Vagina (tissue), 2 donors: ENCODE data around the gene ARHGAP45. TPM values are rescaled to one million over a fixed set of nuclear protein-coding genes. Genes with fewer than 3 reads are reported as not detected.
A peak's percentile ranks its signal among the peaks of the same experiment; 100 is the strongest.

Source experiments
- DNase-seq, 2 donors: peaks; one replicate each; pipeline ENCODE4 v3.0.0-alpha.2; 2017; ENCODE audit errors: extremely low spot score in 2 of 2
- H3K27ac ChIP-seq: fragments of 200-600 bp; sonication (generic); one replicate; pipeline ENCODE4 v1.5.1; 2019
- H3K27me3 ChIP-seq: fragments of 200-600 bp; sonication (generic); one replicate; pipeline ENCODE4 v1.5.1; 2019
- H3K36me3 ChIP-seq, 2 donors: fragments of 200-600 bp; sonication (generic); one replicate each; pipeline ENCODE4 v1.5.1; 2017 to 2019
- H3K4me1 ChIP-seq: fragments of 200-600 bp; sonication (generic); one replicate; pipeline ENCODE4 v1.5.1; 2019
- H3K4me3 ChIP-seq, 2 donors: fragments of 200-600 bp; sonication (generic); 1 replicate in 1 of 2; 2 replicates in 1 of 2; pipeline ENCODE4 v1.5.1; 2016 to 2019
- H3K9me3 ChIP-seq: fragments of 200-600 bp; sonication (generic); one replicate; pipeline ENCODE4 v1.5.1; 2019
- POLR2A ChIP-seq, 2 donors: fragments of 450-650 bp; IDR thresholded peaks; one replicate each; pipeline ENCODE4 v1.6.1; 2017; ENCODE audit warnings: antibody characterized with exemption in 2 of 2, mild to moderate bottlenecking in 2 of 2, moderate library complexity in 2 of 2
- POLR2AphosphoS5 ChIP-seq, 2 donors: sonication (generic); formaldehyde crosslinking; IDR thresholded peaks; one replicate each; pipeline ENCODE4 v1.9.0; 2017; ENCODE audit warnings: antibody characterized with exemption in 2 of 2, mild to moderate bottlenecking in 2 of 2, low read depth in 1 of 2; ENCODE audit not compliant: insufficient read depth in 1 of 2
- intact Hi-C: fragments of 100-400 bp; cut with DNase I; formaldehyde crosslinking; loops from one replicate; pipeline ENCODE4 v1.15.1; 2023
- total RNA-seq: library from RNA; depleted of rRNA; stranded (reverse); fragments of >200 nt; gene quantifications from one replicate; pipeline ENCODE4 v1.2.3, GENCODE V29; 2016
- TF ChIP-seq, protein P1 (sequence below), 3 experiments: fragments of 450-650 bp in 2 of 3; fragments of 200-600 bp in 1 of 3; sonication (generic) in 1 of 3; IDR thresholded peaks; one replicate each; pipeline ENCODE4 v1.5.1; 2017 to 2019; ENCODE audit warnings: antibody characterized with exemption in 3 of 3, mild to moderate bottlenecking in 2 of 3, moderate library complexity in 2 of 3

Gene ARHGAP45
- total RNA-seq, 1 donor from 2014 or later: 36.8 TPM

DNA sequence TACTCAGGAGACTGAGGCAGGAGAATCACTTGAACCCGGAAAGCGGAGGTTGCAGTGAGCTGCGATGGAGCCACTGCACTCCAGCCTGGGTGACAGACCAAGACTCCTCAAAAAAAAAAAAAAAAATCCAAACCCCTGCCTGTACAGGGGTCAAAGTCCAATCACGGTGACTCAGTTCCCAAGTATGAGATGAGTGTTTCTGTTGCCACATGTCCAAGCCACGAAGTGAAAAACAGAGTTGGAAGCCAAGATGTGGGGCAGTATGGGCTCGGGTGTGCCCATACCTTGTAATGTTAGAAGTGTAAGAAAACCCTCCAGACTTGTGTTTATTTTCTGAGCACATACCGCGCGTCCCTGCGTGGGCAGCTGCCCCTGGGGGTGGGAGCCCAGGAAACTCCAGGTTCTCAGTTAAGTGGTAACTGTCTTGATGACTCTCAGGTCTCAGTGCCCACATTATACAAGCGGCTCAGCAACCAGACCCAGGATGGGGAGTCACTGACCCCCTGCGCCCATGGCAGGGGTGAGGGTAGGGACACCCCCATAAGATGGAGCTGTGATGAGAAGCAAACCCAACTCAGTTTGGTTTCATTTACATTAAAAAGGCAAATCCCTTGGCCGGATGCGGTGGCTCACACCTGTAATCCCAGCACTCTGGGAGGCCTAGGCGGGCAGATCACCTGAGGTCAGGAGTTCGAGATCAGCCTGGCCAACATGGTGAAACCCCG lies 35.6 kb downstream of the ARHGAP45 start:
- H3K27ac ChIP-seq: peak overlapping the region; percentile 99
- no peaks in the 10 kb centered on the region for H3K9me3 ChIP-seq
- peaks cover 0 to 12% of the 10 kb centered on the region in 2 donors for H3K36me3 ChIP-seq
- H3K4me1 ChIP-seq: peaks cover 74% of the 10 kb centered on the region
- TF ChIP-seq, protein P1, sequence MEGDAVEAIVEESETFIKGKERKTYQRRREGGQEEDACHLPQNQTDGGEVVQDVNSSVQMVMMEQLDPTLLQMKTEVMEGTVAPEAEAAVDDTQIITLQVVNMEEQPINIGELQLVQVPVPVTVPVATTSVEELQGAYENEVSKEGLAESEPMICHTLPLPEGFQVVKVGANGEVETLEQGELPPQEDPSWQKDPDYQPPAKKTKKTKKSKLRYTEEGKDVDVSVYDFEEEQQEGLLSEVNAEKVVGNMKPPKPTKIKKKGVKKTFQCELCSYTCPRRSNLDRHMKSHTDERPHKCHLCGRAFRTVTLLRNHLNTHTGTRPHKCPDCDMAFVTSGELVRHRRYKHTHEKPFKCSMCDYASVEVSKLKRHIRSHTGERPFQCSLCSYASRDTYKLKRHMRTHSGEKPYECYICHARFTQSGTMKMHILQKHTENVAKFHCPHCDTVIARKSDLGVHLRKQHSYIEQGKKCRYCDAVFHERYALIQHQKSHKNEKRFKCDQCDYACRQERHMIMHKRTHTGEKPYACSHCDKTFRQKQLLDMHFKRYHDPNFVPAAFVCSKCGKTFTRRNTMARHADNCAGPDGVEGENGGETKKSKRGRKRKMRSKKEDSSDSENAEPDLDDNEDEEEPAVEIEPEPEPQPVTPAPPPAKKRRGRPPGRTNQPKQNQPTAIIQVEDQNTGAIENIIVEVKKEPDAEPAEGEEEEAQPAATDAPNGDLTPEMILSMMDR (IDR thresholded peaks at IDR 0.05): no peak
- TF ChIP-seq POLR2A (IDR thresholded peaks at IDR 0.05) (no peak), POLR2AphosphoS5 (IDR thresholded peaks at IDR 0.05; ENCODE audit: insufficient read depth in 1 of 2, low read depth in 1 of 2) (peak in 1 of 2 donors; percentile 75)
- peak overlapping the region in 1 of 2 donors; percentile 1 for H3K4me3 ChIP-seq
- peak in 1 of 2 donors; percentile 97 for DNase-seq
- intact Hi-C loops: loop anchor here (5.0 kb wide), 1 partner anchor 75 kb away; the partner anchor contains the start of gene CNN2
- no peaks in the 10 kb centered on the region for H3K27me3 ChIP-seq

GRCh38 chr19:1103132-1103707 lies 36.3 kb downstream of the ARHGAP45 start:
- no peak for TF ChIP-seq POLR2A (IDR thresholded peaks at IDR 0.05)
- TF ChIP-seq, protein P1 (IDR thresholded peaks at IDR 0.05): no peak
- TF ChIP-seq POLR2AphosphoS5 (IDR thresholded peaks at IDR 0.05; ENCODE audit: insufficient read depth in 1 of 2, low read depth in 1 of 2): no peak
- DNase-seq: no peak
- intact Hi-C loops: loop anchor here (5.0 kb wide), 1 partner anchor 76 kb away; the partner anchor contains the start of gene CNN2
- Histone ChIP-seq H3K36me3 (peaks cover 0 to 16% of the 10 kb centered on the region in 2 donors), H3K4me1 (peaks cover 72% of the 10 kb centered on the region), H3K27ac (peak overlapping the region; percentile 99), H3K9me3 (no peaks in the 10 kb centered on the region), H3K27me3 (no peaks in the 10 kb centered on the region), H3K4me3 (peak overlapping the region; percentile 29 to 30)

- peak; percentile 99 for DNase-seq
- H3K36me3 ChIP-seq: peaks cover 0 to 19% of the 10 kb centered on the region in 2 donors
- no peaks in the 10 kb centered on the region for H3K9me3 ChIP-seq
- H3K4me1 ChIP-seq: peaks cover 66% of the 10 kb centered on the region
- intact Hi-C loops: loop anchor here (5.0 kb wide), 1 partner anchor 77 kb away; the partner anchor contains the start of gene CNN2
- TF ChIP-seq POLR2A (IDR thresholded peaks at IDR 0.05) (peak; percentile 14 to 89), POLR2AphosphoS5 (IDR thresholded peaks at IDR 0.05; ENCODE audit: insufficient read depth in 1 of 2, low read depth in 1 of 2) (peak; percentile 96 to 98)
- TF ChIP-seq, protein P1 (IDR thresholded peaks at IDR 0.05): no peak
- peak within 1 kb of the TSS; percentile 86 to 92 for H3K4me3 ChIP-seq
- no peaks in the 10 kb centered on the region for H3K27me3 ChIP-seq
- peak within 1 kb of the TSS; percentile 99 for H3K27ac ChIP-seq
These were observed 36.8 kb downstream of the ARHGAP45 start, which contains the start of gene GPX4 for GRCh38 chr19:1103708-1104310. TSS of gene GPX4 (plus strand) at chr19:1103994. CDS start at chr19:1104044, 50 bp downstream.

DNA sequence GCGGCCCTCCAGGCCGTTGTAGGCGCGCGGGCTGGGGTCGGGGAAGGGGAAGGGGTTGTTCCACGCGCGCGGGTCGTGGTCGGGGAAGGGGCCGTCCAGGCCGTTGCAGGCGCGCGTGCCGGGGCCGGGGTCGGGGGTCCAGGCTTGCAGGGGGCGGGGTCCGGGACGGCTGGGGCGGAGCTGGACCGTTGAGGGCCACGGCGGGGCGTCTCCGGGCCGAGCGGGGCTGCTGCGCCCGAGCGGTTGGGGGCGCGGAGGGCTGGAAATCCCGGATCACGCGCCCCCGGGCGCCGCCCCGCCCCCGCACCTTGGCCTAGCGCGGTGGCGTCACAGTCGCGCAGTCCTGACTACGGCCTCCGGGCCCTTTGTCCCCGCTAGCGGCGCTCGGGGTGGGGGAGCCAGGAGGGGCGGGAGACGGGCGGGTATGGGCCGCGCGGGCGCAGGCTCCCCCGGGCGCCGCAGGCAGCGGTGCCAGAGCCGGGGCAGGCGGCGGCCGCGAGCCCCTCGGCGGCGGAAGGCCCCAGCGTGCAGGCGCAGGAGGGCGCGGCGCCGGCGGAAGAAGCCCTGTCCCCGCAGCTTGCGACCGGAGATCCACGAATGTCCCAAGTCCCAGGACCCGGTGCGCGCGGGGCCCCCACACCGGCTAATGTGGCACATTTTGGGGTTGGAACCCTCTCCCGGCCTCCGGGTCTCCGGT lies 37.5 kb downstream of the ARHGAP45 start:
- H3K9me3 ChIP-seq: no peaks in the 10 kb centered on the region

More for the DNA sequence above, 37.5 kb downstream of the ARHGAP45 start:
- Histone ChIP-seq H3K27me3 (no peaks in the 10 kb centered on the region), H3K27ac (peak overlapping the region; percentile 99), H3K4me3 (peak overlapping the region; percentile 86 to 92), H3K4me1 (peaks cover 60% of the 10 kb centered on the region), H3K36me3 (peaks cover 0 to 25% of the 10 kb centered on the region in 2 donors)
- intact Hi-C loops: loop anchor here (5.0 kb wide), 1 partner anchor 77 kb away; the partner anchor contains the start of gene CNN2
- peak in 1 of 2 donors; percentile 10 for TF ChIP-seq POLR2A (IDR thresholded peaks at IDR 0.05)
- TF ChIP-seq, protein P1 (IDR thresholded peaks at IDR 0.05): no peak
- no peak for DNase-seq
